Measurements from ENCODE around the gene HECTD2. TPM values are rescaled to one million over a fixed set of nuclear protein-coding genes. Genes with fewer than 3 reads are reported as not detected.

Gene HECTD2
- total RNA-seq, 1 experiment from 2014 or later, result 11.5 TPM

DNA sequence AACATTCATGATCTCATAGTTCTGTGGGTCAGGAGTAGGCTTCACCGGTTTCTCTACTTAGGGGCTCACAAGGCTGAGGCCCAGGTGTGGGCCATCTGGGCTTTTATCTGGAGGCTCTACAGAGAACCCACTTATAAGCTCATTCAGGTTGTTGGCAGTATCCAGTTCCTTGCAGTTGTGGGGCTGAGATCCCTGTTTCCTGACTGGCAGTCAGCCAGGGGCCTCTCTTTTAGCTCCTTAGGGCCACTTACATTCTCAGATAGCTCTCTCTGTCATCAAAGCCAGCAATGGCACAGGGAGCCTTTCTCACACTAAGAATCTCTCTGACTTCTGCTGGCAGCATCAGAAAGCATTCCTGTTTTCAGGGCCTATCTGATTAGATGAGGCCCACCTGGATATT is 18.2 kb upstream of the HECTD2 start:
- DNase-seq (ENCODE audit: low read depth, low spot score) (no peak), ATAC-seq (no peak)
- Histone ChIP-seq H3K9me3 (ENCODE audit: control insufficient read depth, insufficient read depth, low read depth, low read length) (no peaks in the 10 kb centered on the region), H3K27ac (ENCODE audit: low read length) (no peak overlapping the region), H3K27me3 (ENCODE audit: control insufficient read depth, insufficient read depth, low read length) (peaks cover under 1% of the 10 kb centered on the region), H3K4me1 (ENCODE audit: control insufficient read depth, insufficient read depth, low read length) (no peaks in the 10 kb centered on the region), H3K36me3 (ENCODE audit: control insufficient read depth, insufficient read depth, low read length) (no peaks in the 10 kb centered on the region), H3K4me3 (ENCODE audit: low read depth in 2 of 2, low read length in 2 of 2) (no peak overlapping the region)
- ChIA-PET POLR2A (interaction anchor here (0.6 kb wide), 1 partner anchor 351 kb away, joined by 4 read pairs; no protein-coding TSS in a partner anchor), CTCF (no interaction called here)
- TF ChIP-seq CTCF (IDR thresholded peaks at IDR 0.05) (no peak), POLR2AphosphoS5 (IDR thresholded peaks at IDR 0.05; ENCODE audit: low read depth, low read length) (no peak), SIN3A (IDR thresholded peaks at IDR 0.05; ENCODE audit: borderline replicate concordance, insufficient read depth, low read depth, low read length) (no peak), TCF7L2 (IDR thresholded peaks at IDR 0.05; ENCODE audit: low read depth, low read length) (no peak)
- TF ChIP-seq, protein P1, sequence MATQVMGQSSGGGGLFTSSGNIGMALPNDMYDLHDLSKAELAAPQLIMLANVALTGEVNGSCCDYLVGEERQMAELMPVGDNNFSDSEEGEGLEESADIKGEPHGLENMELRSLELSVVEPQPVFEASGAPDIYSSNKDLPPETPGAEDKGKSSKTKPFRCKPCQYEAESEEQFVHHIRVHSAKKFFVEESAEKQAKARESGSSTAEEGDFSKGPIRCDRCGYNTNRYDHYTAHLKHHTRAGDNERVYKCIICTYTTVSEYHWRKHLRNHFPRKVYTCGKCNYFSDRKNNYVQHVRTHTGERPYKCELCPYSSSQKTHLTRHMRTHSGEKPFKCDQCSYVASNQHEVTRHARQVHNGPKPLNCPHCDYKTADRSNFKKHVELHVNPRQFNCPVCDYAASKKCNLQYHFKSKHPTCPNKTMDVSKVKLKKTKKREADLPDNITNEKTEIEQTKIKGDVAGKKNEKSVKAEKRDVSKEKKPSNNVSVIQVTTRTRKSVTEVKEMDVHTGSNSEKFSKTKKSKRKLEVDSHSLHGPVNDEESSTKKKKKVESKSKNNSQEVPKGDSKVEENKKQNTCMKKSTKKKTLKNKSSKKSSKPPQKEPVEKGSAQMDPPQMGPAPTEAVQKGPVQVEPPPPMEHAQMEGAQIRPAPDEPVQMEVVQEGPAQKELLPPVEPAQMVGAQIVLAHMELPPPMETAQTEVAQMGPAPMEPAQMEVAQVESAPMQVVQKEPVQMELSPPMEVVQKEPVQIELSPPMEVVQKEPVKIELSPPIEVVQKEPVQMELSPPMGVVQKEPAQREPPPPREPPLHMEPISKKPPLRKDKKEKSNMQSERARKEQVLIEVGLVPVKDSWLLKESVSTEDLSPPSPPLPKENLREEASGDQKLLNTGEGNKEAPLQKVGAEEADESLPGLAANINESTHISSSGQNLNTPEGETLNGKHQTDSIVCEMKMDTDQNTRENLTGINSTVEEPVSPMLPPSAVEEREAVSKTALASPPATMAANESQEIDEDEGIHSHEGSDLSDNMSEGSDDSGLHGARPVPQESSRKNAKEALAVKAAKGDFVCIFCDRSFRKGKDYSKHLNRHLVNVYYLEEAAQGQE (IDR thresholded peaks at IDR 0.05; ENCODE audit: insufficient read depth in 1 of 2, low read depth in 2 of 2, low read length in 1 of 2), result no peak
- intact Hi-C loops (cut with micrococcal nuclease; ENCODE audit: unreplicated experiment), result loop anchor here (5.0 to 10.0 kb wide), 2 partner anchors 245 to 523 kb away; no protein-coding TSS in a partner anchor
- no TSS peak for BruUV-seq (replicated peaks)
- in situ Hi-C loops (cut with HindIII; ENCODE audit: low pct_unique_long_range_greater_than_20kb, low sequenced_read_pairs), result no loop called here

GRCh38 chr10:91406322-91406721 is 3.8 kb upstream of the HECTD2 start:
- Histone ChIP-seq H3K36me3 (ENCODE audit: control insufficient read depth, insufficient read depth, low read length) (no peaks in the 10 kb centered on the region), H3K27ac (ENCODE audit: low read length) (no peak overlapping the region), H3K9me3 (ENCODE audit: control insufficient read depth, insufficient read depth, low read depth, low read length) (no peaks in the 10 kb centered on the region), H3K27me3 (ENCODE audit: control insufficient read depth, insufficient read depth, low read length) (no peaks in the 10 kb centered on the region; the same call in 1 of the 2 replicates), H3K4me1 (ENCODE audit: control insufficient read depth, insufficient read depth, low read length) (peaks cover 9% of the 10 kb centered on the region), H3K4me3 (ENCODE audit: low read depth in 2 of 2, low read length in 2 of 2) (no peak overlapping the region)
- no TSS peak for BruUV-seq (replicated peaks)
- intact Hi-C loops (cut with micrococcal nuclease; ENCODE audit: unreplicated experiment), result no loop called here
- in situ Hi-C loops (cut with HindIII; ENCODE audit: low pct_unique_long_range_greater_than_20kb, low sequenced_read_pairs), result no loop called here
- no peak for ATAC-seq
- ChIA-PET POLR2A (no interaction called here), CTCF (no interaction called here)
- no peak for DNase-seq (ENCODE audit: low read depth, low spot score)
- TF ChIP-seq TCF7L2 (IDR thresholded peaks at IDR 0.05; ENCODE audit: low read depth, low read length) (no peak), POLR2AphosphoS5 (IDR thresholded peaks at IDR 0.05; ENCODE audit: low read depth, low read length) (no peak), SIN3A (IDR thresholded peaks at IDR 0.05; ENCODE audit: borderline replicate concordance, insufficient read depth, low read depth, low read length) (no peak)
- TF ChIP-seq, protein P1 (IDR thresholded peaks at IDR 0.05; ENCODE audit: insufficient read depth in 1 of 2, low read depth in 2 of 2, low read length in 1 of 2), result no peak
